ENCODE data around the gene UBFD1. TPM values are rescaled to one million over a fixed set of nuclear protein-coding genes. Genes with fewer than 3 reads are reported as not detected.

The UBFD1 gene, protein sequence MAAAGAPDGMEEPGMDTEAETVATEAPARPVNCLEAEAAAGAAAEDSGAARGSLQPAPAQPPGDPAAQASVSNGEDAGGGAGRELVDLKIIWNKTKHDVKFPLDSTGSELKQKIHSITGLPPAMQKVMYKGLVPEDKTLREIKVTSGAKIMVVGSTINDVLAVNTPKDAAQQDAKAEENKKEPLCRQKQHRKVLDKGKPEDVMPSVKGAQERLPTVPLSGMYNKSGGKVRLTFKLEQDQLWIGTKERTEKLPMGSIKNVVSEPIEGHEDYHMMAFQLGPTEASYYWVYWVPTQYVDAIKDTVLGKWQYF
- total RNA-seq (ENCODE audit: low replicate concordance) = 91.9 and 97.6 TPM in 2 replicates
- long read RNA-seq, partial matches to known transcripts = 1 of 20 reads
- long read RNA-seq, other reads (novel, unspliced or antisense) = 19 of 20 reads

GRCh38 chr16:23556881-23557778, at the start of gene UBFD1, which contains the start of gene EARS2:
Gene UBFD1 (plus strand): TSS chr16:23557727. CDS start chr16:23557743, 16 bp downstream.
Gene EARS2 (minus strand): TSS chr16:23557350. CDS start chr16:23557343, 7 bp downstream.
- Mint-ChIP-seq H3K27me3 (no peaks in the 10 kb centered on the region), H3K4me1 (ENCODE audit: unreplicated experiment) (no peaks in the 10 kb centered on the region), H3K9me3 (no peaks in the 10 kb centered on the region), H3K27ac (peak within 1 kb of the TSS; percentile 92), H3K4me3 (peak within 1 kb of the TSS; percentile 94), H3K36me3 (peaks cover under 1% of the 10 kb centered on the region)
- peak; percentile 96 for TF ChIP-seq CTCF (conservative IDR thresholded peaks at IDR 0.05)
- peak; percentile 99 for DNase-seq (ENCODE audit: extremely low spot score, unreplicated experiment)

DNA sequence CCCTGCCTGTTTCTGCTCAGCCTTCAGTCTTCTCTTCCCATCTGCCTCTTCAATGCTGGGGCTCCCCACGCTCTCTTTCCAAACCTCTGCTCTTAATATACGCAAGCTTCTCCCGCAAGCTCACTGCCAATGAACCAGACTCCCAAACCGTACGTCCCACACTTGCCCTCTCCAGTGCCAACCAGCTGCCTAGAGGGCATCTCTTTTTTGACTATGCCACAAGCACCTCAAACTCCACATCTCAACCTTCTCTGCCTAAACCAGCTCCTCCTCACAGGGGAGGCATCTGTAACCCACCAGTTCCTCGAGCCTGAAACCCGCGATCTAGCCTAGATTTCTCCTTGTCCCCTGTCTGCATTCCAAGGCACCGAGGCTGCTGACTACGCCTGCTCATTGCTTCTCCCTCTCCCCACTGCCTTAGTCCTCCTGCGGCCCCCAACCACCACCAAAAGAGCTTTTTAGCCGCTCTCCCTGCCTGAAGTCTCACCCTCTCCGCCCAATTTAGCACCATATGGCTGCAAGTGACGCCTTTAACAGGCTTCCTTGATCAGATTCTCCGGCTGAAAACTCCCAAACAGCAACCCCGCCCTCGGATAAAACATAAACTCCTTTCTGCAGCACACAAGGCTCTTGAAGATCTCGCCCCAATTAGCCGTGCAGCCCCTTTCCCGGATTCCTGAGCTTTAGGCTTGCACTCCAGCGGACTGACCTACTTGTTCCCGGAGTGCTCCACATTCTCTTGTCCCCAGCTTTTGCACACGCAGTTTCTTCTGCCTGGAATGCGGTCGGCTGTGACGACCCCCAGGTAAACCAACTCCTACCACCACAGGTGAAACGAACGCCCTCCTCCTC, 48.7 kb upstream of the UBFD1 start:
- Mint-ChIP-seq H3K27me3 (no peaks in the 10 kb centered on the region), H3K4me3 (peak overlapping the region; percentile 89), H3K36me3 (peaks cover 13% of the 10 kb centered on the region), H3K9me3 (peaks cover 4% of the 10 kb centered on the region), H3K4me1 (ENCODE audit: unreplicated experiment) (peaks cover 31% of the 10 kb centered on the region), H3K27ac (peak overlapping the region; percentile 71)
- no peak for DNase-seq (ENCODE audit: extremely low spot score, unreplicated experiment)
- no peak for TF ChIP-seq CTCF (conservative IDR thresholded peaks at IDR 0.05)

DNA sequence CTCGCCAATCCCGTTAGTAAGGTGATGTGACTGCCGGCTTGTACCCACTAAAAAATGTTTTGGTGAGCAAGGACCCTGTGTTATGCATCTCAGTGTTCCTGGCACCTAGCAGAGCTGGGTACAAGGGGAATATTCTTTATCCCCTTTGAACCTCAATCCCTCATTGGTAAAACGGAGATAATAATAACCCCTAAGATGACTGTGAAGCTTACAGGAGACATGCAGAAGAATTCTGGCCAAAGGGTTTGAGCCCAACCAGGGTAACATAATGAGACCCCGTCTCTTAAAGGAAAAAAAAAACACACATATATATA, 48.1 kb upstream of the UBFD1 start:
- TF ChIP-seq CTCF (conservative IDR thresholded peaks at IDR 0.05) = no peak
- Mint-ChIP-seq H3K9me3 (peaks cover 4% of the 10 kb centered on the region), H3K27ac (peak overlapping the region; percentile 71), H3K36me3 (peaks cover 13% of the 10 kb centered on the region), H3K4me3 (peak overlapping the region; percentile 89), H3K4me1 (ENCODE audit: unreplicated experiment) (peaks cover 31% of the 10 kb centered on the region), H3K27me3 (no peaks in the 10 kb centered on the region)
- DNase-seq (ENCODE audit: extremely low spot score, unreplicated experiment) = no peak

DNA sequence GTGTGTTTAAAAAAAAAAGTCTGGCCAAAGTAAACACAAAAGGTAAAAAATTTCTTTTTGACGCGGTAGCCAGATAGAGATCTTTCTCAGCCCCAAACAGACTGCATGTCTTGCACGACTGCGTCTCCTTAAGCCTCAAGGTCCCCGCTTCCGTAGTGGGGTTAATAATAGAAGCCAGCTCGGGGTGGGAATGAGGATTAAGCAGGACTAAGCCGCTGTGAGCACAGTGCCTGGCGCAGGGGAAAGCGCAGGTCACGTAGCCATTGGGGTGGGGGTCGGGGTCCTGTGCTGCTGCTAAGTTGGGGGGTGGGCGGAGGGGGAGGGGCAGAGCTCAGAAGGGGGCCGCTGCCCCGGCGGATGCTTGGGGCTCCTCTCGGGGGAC, 47.8 kb upstream of the UBFD1 start:
- Mint-ChIP-seq H3K27ac (peak overlapping the region; percentile 71), H3K9me3 (peaks cover 4% of the 10 kb centered on the region), H3K4me3 (peak overlapping the region; percentile 89), H3K4me1 (ENCODE audit: unreplicated experiment) (peaks cover 31% of the 10 kb centered on the region), H3K36me3 (peaks cover 13% of the 10 kb centered on the region), H3K27me3 (no peaks in the 10 kb centered on the region)
- DNase-seq (ENCODE audit: extremely low spot score, unreplicated experiment) = no peak
- TF ChIP-seq CTCF (conservative IDR thresholded peaks at IDR 0.05) = no peak

Data from type B pancreatic cell (in vitro differentiated cells).